ENCODE data around the gene RASAL2.
A peak's percentile ranks its signal among the peaks of the same experiment; 100 is the strongest.
"Not testable (repeated sequence)": the region's sequence is repeated elsewhere in the genome, so short reads cannot be mapped to it uniquely, and the experiment has no call there.

RASAL2 gene

DNA sequence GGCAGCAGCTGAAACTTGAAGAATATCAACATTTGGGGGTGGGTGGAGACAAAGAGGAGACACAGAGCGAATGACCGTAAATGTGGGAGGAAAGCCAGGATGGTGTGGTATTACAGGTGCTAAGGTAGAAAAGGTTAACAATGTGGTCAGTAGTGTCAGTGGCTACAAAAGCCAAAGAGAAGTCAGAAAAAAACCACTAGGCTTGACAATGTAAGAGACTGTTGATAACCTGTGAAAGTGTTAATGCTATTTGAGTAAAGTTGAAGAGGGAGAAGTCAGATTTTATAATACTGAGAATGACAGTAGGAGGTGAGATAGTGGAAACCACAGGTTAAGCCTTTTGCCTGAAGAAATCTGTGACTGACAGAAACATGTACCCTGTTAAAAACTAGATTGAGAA lies 282.1 kb downstream of the RASAL2 start:
- Histone ChIP-seq H3K9me3 (ENCODE audit: low read length) (no peaks in the 10 kb centered on the region), H3K4me3 (ENCODE audit: low read depth in 1 of 2, low read length in 2 of 2) (no peak overlapping the region), H3K36me3 (ENCODE audit: insufficient read depth, low read length) (no peaks in the 10 kb centered on the region), H3K27ac (ENCODE audit: low read depth, low read length) (no peak overlapping the region), H3K4me1 (ENCODE audit: insufficient read depth, low read length) (peaks cover 11% of the 10 kb centered on the region), H3K9ac (ENCODE audit: low read length) (no peak overlapping the region), H3K27me3 (ENCODE audit: control insufficient read depth in 1 of 2, insufficient read depth in 2 of 2, low read length in 2 of 2) (no peaks in the 10 kb centered on the region)

DNA sequence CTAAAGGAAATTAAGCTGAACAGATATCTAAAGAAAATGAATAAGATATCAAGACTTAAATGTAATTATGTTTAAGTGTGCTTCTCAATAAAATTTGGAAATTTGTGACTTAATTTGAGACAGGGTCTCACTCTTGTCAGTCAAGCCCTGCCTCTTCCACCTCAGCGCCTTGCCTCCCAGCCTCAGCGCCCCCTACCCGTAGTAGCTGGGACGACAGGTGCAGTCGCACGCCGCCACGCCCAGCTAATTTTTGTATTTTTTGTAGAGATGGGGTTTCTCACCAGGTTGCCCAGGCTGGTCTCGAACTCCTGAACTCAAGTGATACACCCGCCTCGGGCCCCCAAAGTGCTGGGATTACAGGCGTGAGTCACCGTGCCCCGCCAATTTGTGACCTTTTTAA lies 285.9 kb downstream of the RASAL2 start:
- Histone ChIP-seq H3K27me3 (ENCODE audit: control insufficient read depth in 1 of 2, insufficient read depth in 2 of 2, low read length in 2 of 2) (no peaks in the 10 kb centered on the region), H3K36me3 (ENCODE audit: insufficient read depth, low read length) (no peaks in the 10 kb centered on the region), H3K4me1 (ENCODE audit: insufficient read depth, low read length) (no peaks in the 10 kb centered on the region), H3K9me3 (ENCODE audit: low read length) (no peaks in the 10 kb centered on the region), H3K4me3 (ENCODE audit: low read depth in 1 of 2, low read length in 2 of 2) (no peak overlapping the region), H3K9ac (ENCODE audit: low read length) (no peak overlapping the region), H3K27ac (ENCODE audit: low read depth, low read length) (no peak overlapping the region)

DNA sequence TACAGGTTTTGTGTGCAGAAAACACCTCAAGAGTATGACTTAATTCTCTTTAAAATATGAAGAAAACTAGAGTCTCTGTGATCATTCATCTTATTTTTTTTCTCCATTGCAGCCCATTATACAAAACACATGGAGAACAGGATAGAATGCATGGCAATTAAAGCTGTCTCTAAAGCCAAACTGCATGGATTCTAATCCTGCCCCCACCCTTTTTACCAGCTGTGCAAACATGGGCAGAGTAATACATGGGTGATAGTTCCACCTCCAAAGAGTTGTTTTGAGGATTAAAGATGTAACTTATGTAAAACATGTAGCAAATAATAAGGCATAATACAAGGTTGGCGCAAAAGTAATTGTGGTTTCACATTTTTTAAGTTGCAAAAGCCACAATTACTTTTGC lies 288.5 kb downstream of the RASAL2 start:
- Histone ChIP-seq H3K36me3 (ENCODE audit: insufficient read depth, low read length) (no peaks in the 10 kb centered on the region), H3K9me3 (ENCODE audit: low read length) (no peaks in the 10 kb centered on the region), H3K4me3 (ENCODE audit: low read depth in 1 of 2, low read length in 2 of 2) (no peak overlapping the region), H3K4me1 (ENCODE audit: insufficient read depth, low read length) (no peaks in the 10 kb centered on the region), H3K27me3 (ENCODE audit: control insufficient read depth in 1 of 2, insufficient read depth in 2 of 2, low read length in 2 of 2) (no peaks in the 10 kb centered on the region), H3K9ac (ENCODE audit: low read length) (no peak overlapping the region), H3K27ac (ENCODE audit: low read depth, low read length) (no peak overlapping the region)

DNA sequence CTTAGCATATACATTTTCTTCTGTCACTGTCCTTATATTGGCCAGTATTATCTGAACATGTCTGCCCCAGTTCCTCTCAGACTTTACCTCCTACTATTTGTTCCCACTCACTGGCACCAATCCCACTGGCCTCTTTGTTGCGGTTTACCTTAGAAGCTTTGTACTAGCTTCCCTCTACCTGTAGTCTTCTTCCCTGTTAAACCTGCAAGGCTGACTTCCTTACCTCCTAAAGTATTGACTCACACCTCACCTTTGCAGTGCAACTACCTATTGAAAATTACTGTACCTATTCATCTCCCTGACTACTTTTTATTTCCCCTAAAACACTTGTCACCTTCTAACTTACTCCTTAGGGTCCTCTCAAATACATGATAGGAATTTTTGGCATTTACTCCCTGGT lies 291.8 kb downstream of the RASAL2 start:
- peaks cover 19% of the 10 kb centered on the region for H3K4me1 ChIP-seq (ENCODE audit: insufficient read depth, low read length)
- H3K9ac ChIP-seq (ENCODE audit: low read length), result no peak overlapping the region
- H3K27ac ChIP-seq (ENCODE audit: low read depth, low read length), result no peak overlapping the region
- H3K36me3 ChIP-seq (ENCODE audit: insufficient read depth, low read length), result no peaks in the 10 kb centered on the region
- H3K9me3 ChIP-seq (ENCODE audit: low read length), result no peaks in the 10 kb centered on the region
- no peak overlapping the region for H3K4me3 ChIP-seq (ENCODE audit: low read depth in 1 of 2, low read length in 2 of 2)
- no peaks in the 10 kb centered on the region for H3K27me3 ChIP-seq (ENCODE audit: control insufficient read depth in 1 of 2, insufficient read depth in 2 of 2, low read length in 2 of 2)

DNA sequence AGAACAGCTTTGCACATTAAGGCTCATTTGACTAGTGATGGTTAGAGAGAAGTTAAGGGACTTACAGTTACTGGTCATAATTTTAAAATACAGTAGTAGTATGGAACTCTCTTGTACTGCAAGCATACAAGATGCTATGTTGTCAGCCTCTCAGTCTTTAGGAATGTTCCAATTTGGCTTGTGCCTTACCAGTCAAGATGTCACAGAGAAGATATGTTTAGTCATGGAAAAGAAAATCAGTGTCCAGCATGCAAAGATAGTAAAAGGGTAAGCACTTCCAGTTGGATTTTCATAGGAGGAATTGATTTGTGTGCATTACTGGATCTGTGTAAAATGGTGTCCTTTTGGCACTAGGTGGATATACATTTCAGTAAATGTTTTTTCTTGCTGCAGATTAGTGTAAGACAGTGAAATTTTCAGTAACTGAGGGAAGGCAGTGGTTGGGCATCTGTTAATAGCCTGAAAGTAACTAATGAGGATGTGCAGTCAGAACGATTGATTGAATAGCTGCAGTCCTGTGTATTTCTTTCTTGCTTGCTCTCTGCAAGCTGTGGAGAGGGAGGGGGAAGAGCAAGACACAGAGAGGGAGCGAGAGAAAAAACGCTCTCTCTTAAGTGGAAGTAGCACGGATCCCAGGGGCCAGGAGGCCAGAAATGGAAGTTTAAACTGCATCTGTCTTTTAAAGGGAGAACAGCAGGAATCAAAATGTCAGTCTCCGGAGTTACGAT lies 294.7 kb downstream of the RASAL2 start:
- Histone ChIP-seq H3K4me1 (ENCODE audit: insufficient read depth, low read length) (peaks cover 19% of the 10 kb centered on the region), H3K4me3 (ENCODE audit: low read depth in 1 of 2, low read length in 2 of 2) (peak overlapping the region in 1 of 2 donors; percentile 30), H3K27ac (ENCODE audit: low read depth, low read length) (peak overlapping the region; percentile 42), H3K27me3 (ENCODE audit: control insufficient read depth in 1 of 2, insufficient read depth in 2 of 2, low read length in 2 of 2) (no peaks in the 10 kb centered on the region), H3K9ac (ENCODE audit: low read length) (no peak overlapping the region), H3K36me3 (ENCODE audit: insufficient read depth, low read length) (no peaks in the 10 kb centered on the region), H3K9me3 (ENCODE audit: low read length) (no peaks in the 10 kb centered on the region)

DNA sequence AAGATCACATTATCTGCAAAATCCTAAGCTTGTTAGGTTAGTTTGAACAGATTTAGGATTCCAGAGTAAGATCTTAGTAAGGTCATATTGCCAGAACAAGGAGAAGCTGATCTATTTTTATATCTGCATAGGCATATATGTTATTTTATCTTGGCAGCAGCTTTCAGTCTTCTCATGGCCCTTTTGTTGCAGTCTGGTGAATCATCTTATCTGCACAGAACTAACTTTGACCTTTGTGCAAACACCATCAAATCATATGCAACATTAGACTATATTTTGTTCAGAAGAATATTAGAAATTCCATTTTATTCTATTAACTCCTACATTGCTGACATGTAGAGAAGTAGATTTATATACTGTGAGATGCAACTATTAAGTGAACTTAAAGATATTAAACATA lies 295.5 kb downstream of the RASAL2 start:
- Histone ChIP-seq H3K9me3 (ENCODE audit: low read length) (no peaks in the 10 kb centered on the region), H3K4me3 (ENCODE audit: low read depth in 1 of 2, low read length in 2 of 2) (no peak overlapping the region), H3K27ac (ENCODE audit: low read depth, low read length) (peak overlapping the region; percentile 34), H3K9ac (ENCODE audit: low read length) (no peak overlapping the region), H3K27me3 (ENCODE audit: control insufficient read depth in 1 of 2, insufficient read depth in 2 of 2, low read length in 2 of 2) (no peaks in the 10 kb centered on the region), H3K36me3 (ENCODE audit: insufficient read depth, low read length) (no peaks in the 10 kb centered on the region), H3K4me1 (ENCODE audit: insufficient read depth, low read length) (peaks cover 21% of the 10 kb centered on the region)

DNA sequence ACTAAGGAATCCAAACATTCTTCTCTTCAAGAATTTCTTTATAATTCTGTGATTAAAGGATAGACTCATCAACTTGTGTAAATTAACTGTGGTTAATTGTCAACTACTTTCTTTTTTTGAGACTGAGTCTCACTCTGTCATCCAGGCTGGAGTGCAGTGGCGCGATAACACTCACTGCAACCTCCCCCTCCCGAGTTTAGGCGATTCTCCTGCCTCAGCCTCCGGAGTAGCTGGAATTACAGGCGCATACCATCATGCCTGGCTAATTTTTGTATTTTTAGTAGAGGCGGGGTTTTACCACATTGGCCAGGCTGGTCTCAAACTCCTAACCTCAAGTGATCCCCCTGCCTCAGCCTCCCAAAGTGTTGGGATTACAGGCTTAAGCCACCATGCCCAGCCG lies 296.4 kb downstream of the RASAL2 start:
- H3K4me3 ChIP-seq (ENCODE audit: low read depth in 1 of 2, low read length in 2 of 2); H3K36me3 ChIP-seq (ENCODE audit: insufficient read depth, low read length); H3K27ac ChIP-seq (ENCODE audit: low read depth, low read length); H3K9ac ChIP-seq (ENCODE audit: low read length); H3K9me3 ChIP-seq (ENCODE audit: low read length); H3K27me3 ChIP-seq (ENCODE audit: control insufficient read depth in 1 of 2, insufficient read depth in 2 of 2, low read length in 2 of 2): not testable (repeated sequence)
- H3K4me1 ChIP-seq (ENCODE audit: insufficient read depth, low read length), result peaks cover 21% of the 10 kb centered on the region

DNA sequence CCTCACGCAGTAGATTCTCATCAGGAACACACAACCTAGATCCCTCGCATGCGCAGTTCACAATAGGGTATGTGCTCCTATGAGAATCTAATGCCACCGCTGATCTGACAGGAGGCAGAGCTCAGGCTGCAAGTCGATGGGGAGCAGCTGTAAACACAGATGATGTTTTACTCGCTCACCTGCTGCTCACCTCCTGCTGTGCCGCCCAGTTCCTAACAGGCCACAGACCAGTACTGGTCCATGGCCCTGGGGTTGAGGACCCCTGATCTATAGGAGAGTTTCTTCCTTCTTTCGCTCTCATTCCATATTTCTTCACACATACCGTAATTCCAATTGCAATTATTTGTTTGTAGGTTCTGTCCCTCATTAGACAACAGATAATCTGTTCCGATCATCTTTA lies 299.5 kb downstream of the RASAL2 start:
- H3K4me3 ChIP-seq (ENCODE audit: low read depth in 1 of 2, low read length in 2 of 2), result no peak overlapping the region

DNA sequence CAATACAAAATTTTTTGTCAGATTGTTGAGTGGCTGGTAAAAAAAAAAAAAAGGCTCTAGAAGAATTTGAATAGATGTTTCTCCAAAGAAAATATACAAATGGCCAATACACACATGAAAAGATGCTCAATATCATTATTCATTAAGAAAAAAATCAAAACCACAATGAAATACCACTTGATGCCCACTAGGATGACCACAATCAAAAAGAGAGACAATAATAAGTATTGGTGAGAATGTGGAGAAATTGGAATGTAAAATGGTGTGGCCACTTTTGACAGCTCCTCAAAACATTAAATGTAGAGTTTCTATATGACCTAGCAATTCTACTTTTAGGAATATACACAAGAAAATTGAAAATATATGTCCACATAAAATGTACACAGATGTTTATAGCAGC lies 302.9 kb downstream of the RASAL2 start:
- H3K27ac ChIP-seq (ENCODE audit: low read depth, low read length), result no peak overlapping the region
- no peak overlapping the region for H3K9ac ChIP-seq (ENCODE audit: low read length)
- no peaks in the 10 kb centered on the region for H3K9me3 ChIP-seq (ENCODE audit: low read length)
- no peak overlapping the region for H3K4me3 ChIP-seq (ENCODE audit: low read depth in 1 of 2, low read length in 2 of 2)
- H3K36me3 ChIP-seq (ENCODE audit: insufficient read depth, low read length), result no peaks in the 10 kb centered on the region
- H3K27me3 ChIP-seq (ENCODE audit: control insufficient read depth in 1 of 2, insufficient read depth in 2 of 2, low read length in 2 of 2), result no peaks in the 10 kb centered on the region
- peaks cover 3% of the 10 kb centered on the region for H3K4me1 ChIP-seq (ENCODE audit: insufficient read depth, low read length)

More for the DNA sequence above, 299.5 kb downstream of the RASAL2 start:
- no peak overlapping the region for H3K9ac ChIP-seq (ENCODE audit: low read length)
- no peaks in the 10 kb centered on the region for H3K36me3 ChIP-seq (ENCODE audit: insufficient read depth, low read length)
- no peaks in the 10 kb centered on the region for H3K9me3 ChIP-seq (ENCODE audit: low read length)
- H3K27ac ChIP-seq (ENCODE audit: low read depth, low read length), result no peak overlapping the region
- no peaks in the 10 kb centered on the region for H3K27me3 ChIP-seq (ENCODE audit: control insufficient read depth in 1 of 2, insufficient read depth in 2 of 2, low read length in 2 of 2)
- H3K4me1 ChIP-seq (ENCODE audit: insufficient read depth, low read length), result peaks cover 19% of the 10 kb centered on the region

DNA sequence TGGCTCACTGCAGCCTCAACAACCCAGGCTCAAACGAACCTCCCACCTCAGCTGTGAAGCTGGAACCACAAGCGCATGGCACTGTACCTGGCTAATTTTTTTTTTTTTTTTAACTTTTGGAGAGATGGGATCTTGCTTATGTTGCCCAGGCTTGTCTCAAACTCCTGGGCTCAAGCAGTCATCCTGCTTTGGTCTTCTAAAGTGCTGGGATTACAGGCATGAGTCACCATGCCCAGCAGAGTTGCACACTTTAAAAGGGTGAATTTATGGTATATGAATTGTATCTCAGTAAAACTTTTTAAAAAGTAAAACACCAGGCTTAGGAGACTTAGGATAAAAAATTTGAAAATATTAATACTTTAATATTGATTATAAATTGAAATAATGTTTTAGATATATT lies 303.8 kb downstream of the RASAL2 start:
- Histone ChIP-seq H3K36me3 (ENCODE audit: insufficient read depth, low read length) (no peaks in the 10 kb centered on the region), H3K9me3 (ENCODE audit: low read length) (no peaks in the 10 kb centered on the region), H3K4me3 (ENCODE audit: low read depth in 1 of 2, low read length in 2 of 2) (no peak overlapping the region), H3K4me1 (ENCODE audit: insufficient read depth, low read length) (peaks cover 3% of the 10 kb centered on the region), H3K27ac (ENCODE audit: low read depth, low read length) (no peak overlapping the region), H3K27me3 (ENCODE audit: control insufficient read depth in 1 of 2, insufficient read depth in 2 of 2, low read length in 2 of 2) (no peaks in the 10 kb centered on the region), H3K9ac (ENCODE audit: low read length) (no peak overlapping the region)

DNA sequence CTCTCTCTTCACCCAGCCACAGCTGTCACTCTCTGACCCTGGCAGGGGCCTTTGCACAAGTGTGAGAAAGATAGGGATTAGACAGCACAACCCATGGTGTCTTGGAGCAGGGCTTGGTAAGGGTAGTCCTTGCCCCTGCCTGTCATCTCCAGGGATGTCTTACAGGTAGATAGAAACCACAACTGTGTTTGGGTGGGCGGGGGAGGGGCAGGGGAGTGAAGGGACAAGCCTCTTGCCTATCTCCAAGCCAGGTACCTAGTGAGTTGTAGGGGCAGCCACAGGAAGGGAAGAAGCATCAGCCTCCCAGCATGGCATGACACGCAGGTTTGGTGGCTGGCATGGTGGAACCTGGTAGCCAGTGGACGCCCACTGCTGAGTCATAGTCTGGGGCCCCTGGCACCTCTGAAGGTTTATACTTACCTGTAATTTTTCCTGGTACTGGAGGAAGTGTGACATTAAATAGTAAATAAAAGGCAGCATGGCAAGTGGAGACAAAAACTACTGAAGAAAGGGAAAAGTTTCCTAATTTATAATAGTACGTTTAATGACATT lies 305.3 kb downstream of the RASAL2 start:
- no peak overlapping the region for H3K4me3 ChIP-seq (ENCODE audit: low read depth in 1 of 2, low read length in 2 of 2)
- H3K27me3 ChIP-seq (ENCODE audit: control insufficient read depth in 1 of 2, insufficient read depth in 2 of 2, low read length in 2 of 2), result no peaks in the 10 kb centered on the region
- H3K9me3 ChIP-seq (ENCODE audit: low read length), result no peaks in the 10 kb centered on the region
- no peak overlapping the region for H3K27ac ChIP-seq (ENCODE audit: low read depth, low read length)
- no peaks in the 10 kb centered on the region for H3K36me3 ChIP-seq (ENCODE audit: insufficient read depth, low read length)
- H3K9ac ChIP-seq (ENCODE audit: low read length), result no peak overlapping the region
- peaks cover under 1% of the 10 kb centered on the region for H3K4me1 ChIP-seq (ENCODE audit: insufficient read depth, low read length)

DNA sequence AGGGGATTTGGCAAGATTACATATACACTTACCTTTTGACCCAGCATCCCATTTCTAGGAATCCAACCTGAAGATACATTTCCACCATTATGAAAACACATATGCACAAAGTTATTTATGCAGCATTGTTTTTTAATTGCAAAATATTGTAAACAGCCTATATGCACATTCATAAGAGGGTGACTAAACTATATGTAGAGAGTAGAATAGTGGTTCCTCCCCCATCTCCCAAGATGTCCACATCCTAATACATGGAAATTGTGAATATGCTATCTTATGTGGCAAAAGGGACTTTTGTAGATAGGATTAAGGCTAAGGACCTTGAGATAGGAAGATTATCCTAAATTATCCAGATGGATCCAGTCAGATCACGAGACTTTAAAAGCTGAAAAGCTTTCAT lies 311.2 kb downstream of the RASAL2 start:
- Histone ChIP-seq H3K27me3 (ENCODE audit: control insufficient read depth in 1 of 2, insufficient read depth in 2 of 2, low read length in 2 of 2) (no peaks in the 10 kb centered on the region), H3K9me3 (ENCODE audit: low read length) (no peaks in the 10 kb centered on the region), H3K4me1 (ENCODE audit: insufficient read depth, low read length) (no peaks in the 10 kb centered on the region), H3K4me3 (ENCODE audit: low read depth in 1 of 2, low read length in 2 of 2) (no peak overlapping the region), H3K9ac (ENCODE audit: low read length) (no peak overlapping the region), H3K27ac (ENCODE audit: low read depth, low read length) (no peak overlapping the region), H3K36me3 (ENCODE audit: insufficient read depth, low read length) (no peaks in the 10 kb centered on the region)

Data from muscle layer of colon (tissue), 2 donors.